Liver (tissue), 9 donors: Measurements from ENCODE around the gene MMP8. TPM values are rescaled to one million over a fixed set of nuclear protein-coding genes. Genes with fewer than 3 reads are reported as not detected.

Experiments
- DNase-seq: peaks from one replicate; pipeline ENCODE4 v3.0.0-alpha.2; 2017; ENCODE audit warnings: low spot score
- H3K27ac ChIP-seq, 2 donors: one replicate each; pipeline ENCODE4 v1.7.0; 2013; ENCODE audit warnings: inconsistent platforms in 2 of 2, low read length in 2 of 2, control low read depth in 1 of 2, low read depth in 1 of 2, mild to moderate bottlenecking in 1 of 2
- H3K27me3 ChIP-seq, 4 donors: one replicate each; pipeline versions ENCODE4 v1.6.1 to v1.7.0; 2013; ENCODE audit warnings: low read length in 3 of 4, inconsistent platforms in 1 of 4, mild to moderate bottlenecking in 1 of 4, moderate library complexity in 1 of 4; ENCODE audit not compliant: control insufficient read depth in 4 of 4, insufficient read depth in 4 of 4
- H3K36me3 ChIP-seq, 4 donors: one replicate each; pipeline versions ENCODE4 v1.6.1 to v1.7.0; 2013; ENCODE audit warnings: low read length in 3 of 4, mild to moderate bottlenecking in 3 of 4, low read depth in 1 of 4, moderate library complexity in 1 of 4; ENCODE audit not compliant: control insufficient read depth in 4 of 4, insufficient read depth in 3 of 4
- H3K4me1 ChIP-seq, 4 donors: one replicate each; pipeline versions ENCODE4 v1.6.1 to v1.7.0; 2013; ENCODE audit warnings: low read length in 3 of 4, mild to moderate bottlenecking in 3 of 4, moderate library complexity in 1 of 4; ENCODE audit not compliant: control insufficient read depth in 4 of 4, insufficient read depth in 4 of 4
- H3K4me3 ChIP-seq, 3 donors: one replicate each; pipeline versions ENCODE4 v1.6.1 to v1.7.0; 2013; ENCODE audit warnings: low read length in 3 of 3, control low read depth in 1 of 3, low read depth in 1 of 3, mild to moderate bottlenecking in 1 of 3
- H3K9ac ChIP-seq, 2 donors: one replicate each; pipeline ENCODE4 v1.7.0; 2013; ENCODE audit warnings: low read length in 2 of 2, mild to moderate bottlenecking in 2 of 2, moderate library complexity in 2 of 2, control low read depth in 1 of 2, low read depth in 1 of 2
- H3K9me3 ChIP-seq, 4 donors: one replicate each; pipeline versions ENCODE4 v1.6.1 to v1.7.0; 2013; ENCODE audit warnings: low read length in 3 of 4; ENCODE audit not compliant: control insufficient read depth in 4 of 4
- CTCF ChIP-seq: fragments of 150-350 bp; IDR thresholded peaks from 2 replicates; pipeline ENCODE4 v1.5.1; 2017; ENCODE audit warnings: improper control_type of control experiment, low read depth, low read length; ENCODE audit not compliant: missing input control
- EGR1 ChIP-seq, 2 donors: IDR thresholded peaks; 2 replicates each; pipeline ENCODE4 v1.6.1; 2016 to 2018; ENCODE audit warnings: antibody characterized with exemption in 2 of 2, low read depth in 2 of 2
- FOXA1 ChIP-seq: IDR thresholded peaks from 2 replicates; pipeline ENCODE4 v1.6.1; 2016; ENCODE audit warnings: antibody characterized with exemption
- FOXA2 ChIP-seq: IDR thresholded peaks from 2 replicates; pipeline ENCODE4 v1.6.1; 2016; ENCODE audit warnings: antibody characterized with exemption
- GABPA ChIP-seq, 2 donors: IDR thresholded peaks in 1 of 2; conservative IDR thresholded peaks in 1 of 2; 2 replicates each; pipeline ENCODE4 v1.6.1; 2016; ENCODE audit warnings: antibody characterized with exemption in 2 of 2, mild to moderate bottlenecking in 1 of 2, moderate library complexity in 1 of 2
- HNF4A ChIP-seq, 2 donors: conservative IDR thresholded peaks; 2 replicates each; pipeline ENCODE4 v1.6.1; 2016; ENCODE audit warnings: antibody characterized with exemption in 2 of 2, mild to moderate bottlenecking in 2 of 2
- HNF4G ChIP-seq: IDR thresholded peaks from 2 replicates; pipeline ENCODE4 v1.6.1; 2016; ENCODE audit warnings: antibody characterized with exemption
- JUND ChIP-seq, 2 donors: IDR thresholded peaks; 2 replicates each; pipeline ENCODE4 v1.6.1; 2016; ENCODE audit warnings: antibody characterized with exemption in 2 of 2
- NR2F2 ChIP-seq: IDR thresholded peaks from 2 replicates; pipeline ENCODE4 v1.6.1; 2016; ENCODE audit warnings: antibody characterized with exemption
- RXRA ChIP-seq, 2 donors: IDR thresholded peaks; 2 replicates each; pipeline ENCODE4 v1.6.1; 2017 to 2018; ENCODE audit warnings: antibody characterized with exemption in 2 of 2, mild to moderate bottlenecking in 1 of 2
- SP1 ChIP-seq: IDR thresholded peaks from 2 replicates; pipeline ENCODE4 v1.6.1; 2018; ENCODE audit warnings: antibody characterized with exemption, mild to moderate bottlenecking
- TAF1 ChIP-seq: conservative IDR thresholded peaks from 2 replicates; pipeline ENCODE4 v1.6.1; 2016; ENCODE audit warnings: antibody characterized with exemption, mild to moderate bottlenecking
- WGBS: extraction: QIAGEN DNeasy Blood & Tissue Kit; methylation state at CpG from one replicate; pipeline ENCODE4 v1.1.7; 2013; 5-methylcytosine and 5-hydroxymethylcytosine counted together
- polyA plus RNA-seq, 2 donors: library from polyadenylated mRNA; stranded (reverse) in 1 of 2; unstranded in 1 of 2; fragments of 200-250 nt in 1 of 2; fragments of >200 nt in 1 of 2; fragmentation: Nextera tagmentation in 1 of 2; extraction: Ambion mirVana in 1 of 2; gene quantifications; one replicate each; pipeline versions ENCODE4 v1.2.1 to v1.2.3, GENCODE V29; 2013 to 2015
- total RNA-seq, 2 donors: library from RNA; depleted of rRNA; stranded (reverse); fragments of >200 nt; gene quantifications; one replicate each; pipeline ENCODE4 v1.2.3, GENCODE V29; 2014
- donor health status: healthy.
- donor health status: healthy.
- donor health status: healthy.
- donor health status: healthy.
- donor health status: healthy.

The MMP8 gene
- total and polyA plus RNA-seq, 4 donors: 0.15 to 3.5 (median 0.36) TPM

GRCh38 chr11:102729849-102730815, 5.4 kb upstream of the MMP8 start:
- Histone ChIP-seq H3K27me3 (peaks cover 0 to 4% (median 0%) of the 10 kb centered on the region in 4 donors), H3K9me3 (no peaks in the 10 kb centered on the region), H3K27ac (no peak overlapping the region), H3K4me1 (no peaks in the 10 kb centered on the region), H3K4me3 (no peak overlapping the region), H3K9ac (no peak overlapping the region), H3K36me3 (no peaks in the 10 kb centered on the region)
- DNase-seq: no peak
- no peak for TF ChIP-seq FOXA1
- no peak for TF ChIP-seq CTCF
- TF ChIP-seq SP1: no peak
- TF ChIP-seq NR2F2: no peak
- no peak for TF ChIP-seq RXRA (IDR thresholded peaks at IDR 0.05)
- TF ChIP-seq HNF4A (conservative IDR thresholded peaks at IDR 0.05): no peak
- no peak for TF ChIP-seq GABPA (IDR thresholded peaks at IDR 0.05 in 1 of 2, conservative IDR thresholded peaks at IDR 0.05 in 1 of 2)
- WGBS: 68% methylated on average over 9 of the region's 9 CpGs

GRCh38 chr11:102727890-102728289, 3.1 kb upstream of the MMP8 start:
- Histone ChIP-seq H3K27ac (no peak overlapping the region), H3K4me1 (no peaks in the 10 kb centered on the region), H3K9ac (no peak overlapping the region), H3K27me3 (peaks cover 0 to 4% (median 0%) of the 10 kb centered on the region in 4 donors), H3K4me3 (no peak overlapping the region), H3K9me3 (no peaks in the 10 kb centered on the region), H3K36me3 (no peaks in the 10 kb centered on the region)
- TF ChIP-seq CTCF (no peak), TAF1 (no peak), HNF4G (no peak), FOXA2 (no peak), EGR1 (IDR thresholded peaks at IDR 0.05; ENCODE audit: low read depth in 2 of 2) (no peak)
- WGBS: 84% methylated on average over 2 of the region's 2 CpGs
- no peak for DNase-seq

GRCh38 chr11:102722821-102723220, 1.9 kb downstream of the MMP8 start:
- Histone ChIP-seq H3K9ac (no peak overlapping the region), H3K27ac (no peak overlapping the region), H3K27me3 (no peaks in the 10 kb centered on the region), H3K4me3 (no peak overlapping the region), H3K9me3 (no peaks in the 10 kb centered on the region), H3K36me3 (no peaks in the 10 kb centered on the region), H3K4me1 (no peaks in the 10 kb centered on the region)
- DNase-seq: no peak
- no peak for TF ChIP-seq NR2F2
- TF ChIP-seq TAF1: no peak
- TF ChIP-seq JUND (IDR thresholded peaks at IDR 0.05): no peak
- TF ChIP-seq HNF4A (conservative IDR thresholded peaks at IDR 0.05): no peak
- TF ChIP-seq EGR1 (IDR thresholded peaks at IDR 0.05; ENCODE audit: low read depth in 2 of 2): no peak
- TF ChIP-seq RXRA (IDR thresholded peaks at IDR 0.05): no peak
- no peak for TF ChIP-seq GABPA (IDR thresholded peaks at IDR 0.05 in 1 of 2, conservative IDR thresholded peaks at IDR 0.05 in 1 of 2)
- no peak for TF ChIP-seq SP1
- no peak for TF ChIP-seq CTCF
